ENCODE data around the gene KLK15.
"Not testable (repeated sequence)": the region's sequence is repeated elsewhere in the genome, so short reads cannot be mapped to it uniquely, and the experiment has no call there.

Gene KLK15

GRCh38 chr19:50796128-50796633, 37.2 kb downstream of the KLK15 start:
- DNase-seq (ENCODE audit: low spot score), result no peak

- no peak for DNase-seq (ENCODE audit: low spot score)
Measured at GRCh38 chr19:50795664-50796073, 37.7 kb downstream of the KLK15 start.

GRCh38 chr19:50794876-50795663, 38.3 kb downstream of the KLK15 start:
- no peak for DNase-seq (ENCODE audit: low spot score)

- DNase-seq (ENCODE audit: low spot score), result no peak
Measured at GRCh38 chr19:50794074-50794875, 39.1 kb downstream of the KLK15 start.

- no peak for DNase-seq (ENCODE audit: low spot score)
Measured at GRCh38 chr19:50793558-50794065, 39.8 kb downstream of the KLK15 start.

- no peak for DNase-seq (ENCODE audit: low spot score)
Measured at GRCh38 chr19:50792272-50793250, 40.8 kb downstream of the KLK15 start.

GRCh38 chr19:50791594-50792271, 41.6 kb downstream of the KLK15 start:
- no peak for DNase-seq (ENCODE audit: low spot score)

GRCh38 chr19:50790922-50791467, 42.4 kb downstream of the KLK15 start:
- DNase-seq (ENCODE audit: low spot score), result no peak

- DNase-seq (ENCODE audit: low spot score), result no peak
Measured at GRCh38 chr19:50790396-50790795, 43.0 kb downstream of the KLK15 start, which contains the start of gene ACP4. Gene ACP4, plus strand, starts transcription at chr19:50790415. Its CDS starts 0 bp downstream, at chr19:50790415.

GRCh38 chr19:50785329-50785728, 48.0 kb downstream of the KLK15 start:
- DNase-seq (ENCODE audit: low spot score), result no peak

- no peak for DNase-seq (ENCODE audit: low spot score)
Measured at GRCh38 chr19:50784710-50785109, 48.7 kb downstream of the KLK15 start.

GRCh38 chr19:50783848-50784152, 49.6 kb downstream of the KLK15 start:
- DNase-seq (ENCODE audit: low spot score), result not testable (repeated sequence)

GRCh38 chr19:50780753-50781435, 52.5 kb downstream of the KLK15 start:
- no peak for DNase-seq (ENCODE audit: low spot score)

- DNase-seq (ENCODE audit: low spot score), result no peak
Measured at GRCh38 chr19:50779504-50780457, 53.6 kb downstream of the KLK15 start.

- DNase-seq (ENCODE audit: low spot score), result no peak
Measured at GRCh38 chr19:50778906-50779430, 54.4 kb downstream of the KLK15 start.

- DNase-seq (ENCODE audit: low spot score), result no peak
Measured at GRCh38 chr19:50777830-50778303, 55.5 kb downstream of the KLK15 start.

GRCh38 chr19:50777261-50777660, 56.1 kb downstream of the KLK15 start:
- DNase-seq (ENCODE audit: low spot score), result no peak

GRCh38 chr19:50776131-50776530, 57.2 kb downstream of the KLK15 start:
- no peak for DNase-seq (ENCODE audit: low spot score)
